BLaER1 (cell line): Measurements from ENCODE around the gene CRIM1.

Experiments used
- H3K27ac ChIP-seq: shearing (Covaris generic); formaldehyde crosslinking; 2 replicates; pipeline ENCODE4 v1.8.1; 2022
- H3K27me3 ChIP-seq: shearing (Covaris generic); formaldehyde crosslinking; 2 replicates; pipeline ENCODE4 v1.8.1; 2022
- H3K36me3 ChIP-seq: shearing (Covaris generic); formaldehyde crosslinking; 2 replicates; pipeline ENCODE4 v1.8.1; 2022
- H3K4me1 ChIP-seq: shearing (Covaris generic); formaldehyde crosslinking; 2 replicates; pipeline ENCODE4 v1.8.1; 2022
- H3K4me2 ChIP-seq: shearing (Covaris generic); formaldehyde crosslinking; 2 replicates; pipeline ENCODE4 v1.8.1; 2022
- H3K4me3 ChIP-seq: shearing (Covaris generic); formaldehyde crosslinking; 2 replicates; pipeline ENCODE4 v1.8.1; 2022
- H3K9ac ChIP-seq: shearing (Covaris generic); formaldehyde crosslinking; 2 replicates; pipeline ENCODE4 v1.8.1; 2022
- H3K9me3 ChIP-seq: shearing (Covaris generic); formaldehyde crosslinking; 2 replicates; pipeline ENCODE4 v1.8.1; 2022
- H4K20me1 ChIP-seq: shearing (Covaris generic); formaldehyde crosslinking; 2 replicates; pipeline ENCODE4 v1.8.1; 2022
- Cebpa-rat ChIP-seq: shearing (Covaris generic); IDR thresholded peaks from 2 replicates; pipeline ENCODE4 v1.8.1; 2022

CRIM1 gene

DNA sequence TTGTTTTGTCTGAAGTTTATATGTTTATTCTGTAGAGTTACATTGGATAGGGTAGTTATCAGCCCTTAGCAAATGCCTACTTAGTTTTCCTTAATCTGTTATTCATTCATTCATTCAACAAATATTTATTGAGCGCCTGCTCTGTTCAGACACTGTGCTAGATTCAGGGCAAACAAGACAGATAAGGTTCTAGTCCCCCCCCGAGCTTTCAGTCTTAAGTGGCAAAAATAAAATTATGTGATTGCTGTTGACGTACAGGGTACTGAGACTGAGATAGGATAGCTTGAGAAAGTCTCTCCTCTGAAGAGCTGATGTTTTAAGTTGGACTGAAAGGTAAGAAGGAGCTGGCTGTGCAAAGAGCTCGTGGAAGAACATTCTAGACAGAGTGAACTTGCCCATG is 58.7 kb downstream of the CRIM1 start:
- H3K27ac ChIP-seq = no peak overlapping the region
- peaks cover 21% of the 10 kb centered on the region; the same call in 1 of the 2 replicates for H3K4me1 ChIP-seq

DNA sequence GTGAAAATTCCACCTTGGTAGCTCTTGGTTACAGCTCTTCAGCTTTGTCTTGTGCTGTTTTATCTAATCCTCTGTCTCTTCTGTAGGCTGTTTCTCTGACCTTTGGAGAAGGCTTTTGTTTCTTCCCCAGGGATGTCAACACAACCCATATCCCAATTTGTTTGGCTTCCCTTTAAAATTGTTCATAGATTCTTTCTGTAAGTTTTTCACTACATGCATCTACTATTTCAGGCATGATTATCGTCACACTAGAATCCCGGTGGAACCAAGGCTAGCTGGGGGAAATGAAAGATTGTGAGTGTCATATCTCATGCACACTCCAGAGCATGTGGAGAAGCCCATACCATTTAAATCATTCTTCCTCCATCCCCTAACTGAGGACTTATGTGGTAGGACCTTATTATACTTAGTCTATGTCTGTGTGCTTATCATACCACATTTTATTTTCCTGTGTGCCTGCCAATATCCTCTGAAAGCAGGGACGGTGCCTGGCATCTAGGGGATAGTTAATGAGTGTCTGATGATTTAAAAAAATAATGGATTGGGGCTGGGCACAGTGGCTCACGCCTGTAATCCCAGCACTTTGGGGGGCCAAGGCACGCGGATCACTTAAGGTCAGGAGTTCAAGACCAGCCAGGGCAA is 59.9 kb downstream of the CRIM1 start:
- Histone ChIP-seq H3K27ac (no peak overlapping the region), H3K36me3 (no peaks in the 10 kb centered on the region), H3K4me1 (peaks cover 13% of the 10 kb centered on the region; the same call in 1 of the 2 replicates), H3K9me3 (no peaks in the 10 kb centered on the region), H4K20me1 (peaks cover 13% of the 10 kb centered on the region; the same call in 1 of the 2 replicates), H3K27me3 (no peaks in the 10 kb centered on the region), H3K4me3 (no peak overlapping the region), H3K9ac (no peak overlapping the region), H3K4me2 (no peak overlapping the region)
- TF ChIP-seq Cebpa-rat = no peak

More for the DNA sequence above, 58.7 kb downstream of the CRIM1 start:
- TF ChIP-seq Cebpa-rat = no peak
- Histone ChIP-seq H3K36me3 (no peaks in the 10 kb centered on the region), H3K4me2 (peak overlapping the region; percentile 32; the same call in 1 of the 2 replicates), H3K9ac (no peak overlapping the region), H3K9me3 (no peaks in the 10 kb centered on the region), H3K4me3 (no peak overlapping the region), H3K27me3 (no peaks in the 10 kb centered on the region), H4K20me1 (peaks cover 13% of the 10 kb centered on the region; the same call in 1 of the 2 replicates)

DNA sequence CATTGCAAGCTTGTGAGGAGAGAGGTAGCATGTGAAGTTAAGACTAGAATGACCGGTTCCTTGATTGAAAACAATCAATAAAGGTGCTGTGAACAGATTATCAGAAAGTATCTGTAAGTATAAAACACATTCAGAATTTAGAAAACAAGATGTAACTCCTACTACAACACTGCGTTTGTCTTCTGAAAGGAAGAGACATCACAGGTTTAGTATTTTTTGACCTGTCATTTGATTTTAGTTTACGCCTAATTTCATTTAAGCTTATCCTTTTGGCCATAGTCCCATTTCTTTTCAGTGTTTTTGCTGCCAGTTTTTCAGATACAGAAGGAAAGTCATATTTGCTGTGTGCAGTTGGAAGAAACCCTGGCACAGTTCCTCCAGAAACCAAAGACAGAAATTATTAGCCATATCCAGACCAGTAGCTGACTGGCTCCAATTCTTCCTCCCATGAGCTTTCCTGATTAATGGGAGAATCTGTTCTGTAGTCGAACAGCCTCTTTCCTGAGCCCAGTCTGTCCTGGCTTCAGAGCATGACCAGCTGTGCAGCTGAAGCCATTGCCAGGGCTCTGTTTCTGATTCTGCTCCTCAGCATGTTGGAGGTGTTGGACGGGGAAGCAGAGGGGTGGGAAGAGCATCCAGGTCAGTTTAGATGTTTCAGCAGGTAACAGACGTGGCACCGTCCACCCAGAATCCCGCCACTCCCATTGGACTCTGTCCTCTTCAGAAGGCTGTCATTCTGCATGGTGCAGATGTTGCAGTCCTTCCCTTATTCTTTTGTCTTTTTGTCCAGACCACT is 61.0 kb downstream of the CRIM1 start:
- Histone ChIP-seq H3K27ac (no peak overlapping the region), H4K20me1 (peaks cover 13% of the 10 kb centered on the region; the same call in 1 of the 2 replicates), H3K9ac (no peak overlapping the region), H3K36me3 (no peaks in the 10 kb centered on the region), H3K4me1 (peaks cover 8% of the 10 kb centered on the region; the same call in 1 of the 2 replicates), H3K4me2 (no peak overlapping the region), H3K4me3 (no peak overlapping the region), H3K27me3 (no peaks in the 10 kb centered on the region), H3K9me3 (no peaks in the 10 kb centered on the region)
- no peak for TF ChIP-seq Cebpa-rat

DNA sequence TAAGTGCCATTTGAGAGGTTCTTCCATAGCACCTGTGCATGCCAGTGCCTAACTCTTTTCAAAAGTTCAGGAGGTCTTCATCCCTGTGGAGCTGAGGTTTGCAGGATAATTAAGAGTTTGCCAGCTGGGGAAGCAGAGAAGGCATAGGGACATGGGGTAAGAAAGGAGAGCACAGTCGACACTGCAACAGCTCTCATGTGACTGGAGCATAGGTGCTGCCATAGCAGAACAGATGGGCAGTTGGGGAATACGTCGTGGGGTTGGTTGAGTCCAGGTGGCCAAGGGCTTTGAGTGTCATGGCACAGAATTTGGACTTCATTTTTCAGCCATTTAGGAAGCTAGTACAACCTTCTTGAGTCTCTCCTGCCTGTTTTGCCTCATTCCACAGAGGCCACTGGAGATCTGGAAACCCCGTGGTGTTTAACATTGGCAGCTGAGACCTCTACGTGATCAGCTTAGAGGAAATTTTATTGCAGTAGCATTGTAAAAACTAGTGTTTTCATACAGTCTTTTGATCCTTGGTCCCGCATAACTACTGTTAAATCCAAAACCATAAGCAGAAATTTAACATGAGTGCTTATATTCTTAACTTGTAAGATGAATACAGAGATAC is 65.1 kb downstream of the CRIM1 start:
- Histone ChIP-seq H3K4me2 (no peak overlapping the region), H3K27me3 (no peaks in the 10 kb centered on the region), H3K9ac (no peak overlapping the region), H3K27ac (no peak overlapping the region), H3K36me3 (no peaks in the 10 kb centered on the region), H4K20me1 (peaks cover 13% of the 10 kb centered on the region; the same call in 1 of the 2 replicates), H3K9me3 (no peaks in the 10 kb centered on the region), H3K4me3 (no peak overlapping the region), H3K4me1 (no peaks in the 10 kb centered on the region)
- TF ChIP-seq Cebpa-rat = no peak

DNA sequence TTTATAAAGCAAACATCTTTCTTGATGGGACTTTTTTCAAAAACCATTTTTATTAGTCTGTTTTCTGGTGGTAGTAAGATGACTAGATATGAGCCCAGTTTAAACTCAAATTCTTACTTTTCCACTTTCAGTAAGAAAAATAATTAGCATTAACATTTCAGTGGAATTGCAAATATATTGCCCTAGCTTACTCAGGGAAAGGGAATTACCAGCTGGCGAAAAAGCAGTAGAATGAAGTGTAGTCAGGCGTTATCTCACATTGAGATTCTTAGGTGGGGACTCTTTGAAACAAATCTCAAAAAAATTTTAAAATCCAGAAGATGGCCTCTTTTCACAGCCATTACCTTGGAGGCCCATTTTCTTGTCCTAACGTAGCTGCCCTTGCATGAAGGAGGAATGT is 65.8 kb downstream of the CRIM1 start:
- no peak overlapping the region for H3K4me2 ChIP-seq

DNA sequence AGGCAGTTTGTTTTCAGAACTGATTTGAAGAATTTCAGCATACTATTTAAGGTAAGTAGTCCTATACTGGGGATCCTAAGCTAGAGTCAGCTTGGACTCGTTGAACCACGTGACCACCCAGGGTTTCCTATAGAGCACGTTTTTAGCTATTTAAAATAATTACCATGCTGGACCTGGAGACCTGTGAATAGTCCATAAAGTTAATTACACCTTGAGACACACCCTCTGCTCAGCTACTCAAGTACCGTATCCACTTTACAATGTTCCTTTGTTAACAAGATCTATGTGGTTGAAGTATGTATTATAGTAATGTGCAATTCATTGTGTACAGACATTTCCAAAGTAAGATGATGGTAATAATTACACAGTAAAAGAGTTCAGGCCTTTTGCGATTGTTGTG is 67.6 kb downstream of the CRIM1 start:
- H3K27ac ChIP-seq = no peak overlapping the region
- H3K36me3 ChIP-seq = no peaks in the 10 kb centered on the region
- H3K9ac ChIP-seq = no peak overlapping the region
- H3K27me3 ChIP-seq = no peaks in the 10 kb centered on the region
- H3K4me1 ChIP-seq = no peaks in the 10 kb centered on the region
- H4K20me1 ChIP-seq = peaks cover 8% of the 10 kb centered on the region; the same call in 1 of the 2 replicates
- no peak for TF ChIP-seq Cebpa-rat
- no peak overlapping the region for H3K4me3 ChIP-seq
- no peak overlapping the region for H3K4me2 ChIP-seq
- H3K9me3 ChIP-seq = no peaks in the 10 kb centered on the region

More for the DNA sequence above, 65.8 kb downstream of the CRIM1 start:
- peaks cover 13% of the 10 kb centered on the region; the same call in 1 of the 2 replicates for H4K20me1 ChIP-seq
- no peaks in the 10 kb centered on the region for H3K36me3 ChIP-seq
- no peak overlapping the region for H3K9ac ChIP-seq
- H3K4me1 ChIP-seq = no peaks in the 10 kb centered on the region
- H3K9me3 ChIP-seq = no peaks in the 10 kb centered on the region
- no peak overlapping the region for H3K27ac ChIP-seq
- no peak for TF ChIP-seq Cebpa-rat
- no peaks in the 10 kb centered on the region for H3K27me3 ChIP-seq
- H3K4me3 ChIP-seq = no peak overlapping the region

DNA sequence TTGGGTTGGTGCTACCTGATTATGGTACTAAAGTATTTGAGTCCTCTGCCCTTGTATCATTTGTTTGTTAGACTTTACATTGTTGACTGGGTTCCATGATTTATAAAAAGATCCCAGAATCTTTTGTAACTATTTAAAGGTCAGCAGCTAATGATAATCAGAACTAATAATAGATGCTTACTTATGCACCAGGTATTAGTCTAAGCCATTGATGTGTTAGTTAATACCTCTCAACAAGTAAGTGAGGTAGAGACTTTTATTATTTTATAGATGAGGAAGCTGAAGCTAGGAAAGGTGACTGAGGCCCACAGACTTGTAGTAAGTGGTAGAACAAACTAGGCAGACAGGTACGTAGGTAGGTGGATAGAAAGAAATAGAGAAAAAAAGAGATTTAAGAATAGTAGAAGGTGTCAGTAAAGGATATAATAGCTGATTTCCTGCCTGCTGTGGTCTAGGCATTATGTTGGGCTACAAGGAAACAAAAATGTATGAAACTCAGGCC is 68.1 kb downstream of the CRIM1 start:
- Histone ChIP-seq H3K27ac (no peak overlapping the region), H3K4me3 (no peak overlapping the region), H3K9ac (no peak overlapping the region), H4K20me1 (0 out of 2 replicates have a peak, but pooled peaks cover 3% of the 10 kb centered on the region), H3K4me1 (no peaks in the 10 kb centered on the region), H3K4me2 (no peak overlapping the region), H3K9me3 (no peaks in the 10 kb centered on the region), H3K36me3 (no peaks in the 10 kb centered on the region), H3K27me3 (no peaks in the 10 kb centered on the region)
- no peak for TF ChIP-seq Cebpa-rat

DNA sequence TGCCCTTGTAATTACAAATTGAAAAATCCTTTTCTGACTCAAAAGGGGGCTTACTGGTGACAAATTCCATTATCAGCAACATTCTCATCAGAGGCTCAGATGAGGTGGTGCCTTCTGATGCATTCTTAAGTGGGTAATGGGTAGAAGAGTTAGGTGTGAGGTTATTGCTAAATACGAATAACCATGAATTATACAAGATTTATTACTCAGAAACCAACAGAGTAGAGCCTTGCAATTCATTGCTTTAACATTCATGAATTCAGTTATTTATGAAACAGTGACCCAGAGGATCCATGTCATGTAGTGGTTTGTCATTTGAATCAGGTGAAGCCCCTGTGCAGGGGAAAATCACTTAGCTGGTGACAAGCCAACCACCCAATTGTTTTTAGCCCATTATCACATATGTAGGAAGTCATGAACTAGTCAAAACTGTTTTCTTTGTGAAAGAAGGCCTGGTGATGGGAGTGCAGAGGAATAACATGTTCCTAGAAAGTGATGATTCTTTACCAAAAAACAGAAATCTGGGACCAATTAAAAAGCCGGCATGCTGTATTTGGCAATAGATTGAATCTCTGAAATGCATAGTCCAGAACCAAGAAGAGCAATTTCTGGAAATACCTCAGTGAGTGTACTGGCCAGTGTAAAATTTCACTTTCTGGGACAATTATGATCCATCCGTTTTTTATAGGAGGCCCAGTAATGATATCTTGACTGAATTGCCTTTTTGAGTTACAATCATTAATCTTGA is 70.2 kb downstream of the CRIM1 start:
- no peak overlapping the region for H3K4me2 ChIP-seq
- H3K27ac ChIP-seq = no peak overlapping the region
- no peak for TF ChIP-seq Cebpa-rat
- H4K20me1 ChIP-seq = no peaks in the 10 kb centered on the region; the same call in 1 of the 2 replicates
- H3K4me1 ChIP-seq = no peaks in the 10 kb centered on the region
- H3K9ac ChIP-seq = no peak overlapping the region
- 0 out of 2 replicates have a peak, but pooled peaks cover 4% of the 10 kb centered on the region for H3K36me3 ChIP-seq
- no peaks in the 10 kb centered on the region for H3K9me3 ChIP-seq
- no peak overlapping the region for H3K4me3 ChIP-seq
- H3K27me3 ChIP-seq = no peaks in the 10 kb centered on the region

DNA sequence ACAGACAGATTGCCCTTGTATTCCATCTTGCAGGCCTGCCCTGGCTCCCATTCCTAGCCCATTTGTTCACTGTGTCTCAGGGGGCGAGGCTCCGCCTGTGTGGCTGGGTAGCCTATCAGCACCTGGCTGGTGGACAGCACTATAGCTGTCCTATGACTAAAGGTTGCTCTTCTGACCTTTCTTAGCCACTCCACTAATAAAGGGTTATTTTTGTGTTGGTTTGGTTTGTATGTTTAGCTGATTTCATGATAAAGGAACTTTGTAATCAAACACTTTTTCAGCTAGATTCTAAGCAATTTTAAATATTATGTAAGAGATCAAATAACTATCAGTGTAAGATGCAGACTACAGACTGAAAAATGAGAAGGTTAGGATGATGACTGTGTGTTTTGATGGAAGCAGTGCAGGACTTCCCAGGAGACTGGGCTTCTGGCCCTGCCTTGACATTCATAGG is 72.2 kb downstream of the CRIM1 start:
- TF ChIP-seq Cebpa-rat = no peak
- Histone ChIP-seq H4K20me1 (peaks cover 7% of the 10 kb centered on the region; the same call in 1 of the 2 replicates), H3K27me3 (no peaks in the 10 kb centered on the region), H3K27ac (no peak overlapping the region), H3K4me2 (no peak overlapping the region), H3K4me3 (no peak overlapping the region), H3K36me3 (0 out of 2 replicates have a peak, but pooled peaks cover 4% of the 10 kb centered on the region), H3K9me3 (no peaks in the 10 kb centered on the region), H3K4me1 (no peaks in the 10 kb centered on the region), H3K9ac (no peak overlapping the region)
